GM18511 (cell line): ENCODE measurements around the gene HMGXB3.

Experiments
- ATAC-seq: cut with Tn5 transposase; IDR thresholded peaks from one replicate; pipeline ENCODE4 v1.9.1; 2021; ENCODE audit warnings: mild to moderate bottlenecking, moderate library complexity; ENCODE audit not compliant: unreplicated experiment

The HMGXB3 gene

GRCh38 chr5:150000256-150000989, at the start of gene HMGXB3, which contains the start of gene TIGD6:
HMGXB3 (plus strand) TSS chr5:150000739; CDS start chr5:150004853, 4,114 bp downstream.
TIGD6 (minus strand) TSS chr5:150000654; CDS start chr5:149996348, 4,306 bp downstream.
- ATAC-seq, result peak; percentile 89

- ATAC-seq, result no peak
Measured at GRCh38 chr5:149951138-149951749, 49.3 kb upstream of the HMGXB3 start.

- ATAC-seq, result no peak
Measured at GRCh38 chr5:149953436-149954121, 47.0 kb upstream of the HMGXB3 start.

GRCh38 chr5:149954798-149955197, 45.7 kb upstream of the HMGXB3 start:
- ATAC-seq, result no peak

GRCh38 chr5:149956685-149957084, 43.9 kb upstream of the HMGXB3 start:
- no peak for ATAC-seq

GRCh38 chr5:149957855-149958254, 42.7 kb upstream of the HMGXB3 start:
- no peak for ATAC-seq

GRCh38 chr5:149959406-149960236, 40.9 kb upstream of the HMGXB3 start:
- no peak for ATAC-seq

GRCh38 chr5:149960272-149961185, 40.0 kb upstream of the HMGXB3 start, which contains the start of gene SLC26A2:
SLC26A2 (plus strand) TSS chr5:149960758; CDS start chr5:149977653, 16,895 bp downstream.
- peak; percentile 98 for ATAC-seq

GRCh38 chr5:149961186-149961685, 39.3 kb upstream of the HMGXB3 start:
- no peak for ATAC-seq

GRCh38 chr5:149961957-149962409, 38.6 kb upstream of the HMGXB3 start:
- no peak for ATAC-seq

- ATAC-seq, result no peak
Measured at GRCh38 chr5:149962601-149963300, 37.8 kb upstream of the HMGXB3 start.

GRCh38 chr5:149963729-149964128, 36.8 kb upstream of the HMGXB3 start:
- ATAC-seq, result no peak

- no peak for ATAC-seq
Measured at GRCh38 chr5:149966946-149967345, 33.6 kb upstream of the HMGXB3 start.

- no peak for ATAC-seq
Measured at GRCh38 chr5:149969181-149969930, 31.2 kb upstream of the HMGXB3 start.

GRCh38 chr5:149975409-149975808, 25.1 kb upstream of the HMGXB3 start:
- no peak for ATAC-seq

- ATAC-seq, result no peak
Measured at GRCh38 chr5:149979896-149980295, 20.6 kb upstream of the HMGXB3 start.

GRCh38 chr5:149981206-149981605, 19.3 kb upstream of the HMGXB3 start:
- ATAC-seq, result no peak

- no peak for ATAC-seq
Measured at GRCh38 chr5:149982505-149982904, 18.0 kb upstream of the HMGXB3 start.
